MCF 10A (cell line): ENCODE results near the gene DCPS. TPM values are rescaled to one million over a fixed set of nuclear protein-coding genes. Genes with fewer than 3 reads are reported as not detected.
"Not testable (repeated sequence)": the region's sequence is repeated elsewhere in the genome, so short reads cannot be mapped to it uniquely, and the experiment has no call there.

Source experiments
- BruUV-seq: library from RNA; stranded (reverse); fragments of 400-500 nt; replicated peaks from 2 replicates; lab custom pipeline; 2021; lab: Mats Ljungman, UMichigan
- CTCF ChIA-PET: fragments of 300-600 bp; sonication (Branson Sonifier 250); formaldehyde crosslinking; extraction: SDS; loops from one replicate; lab custom pipeline; 2021; ENCODE audit warnings: antibody characterized with exemption, inconsistent platforms; lab: Yijun Ruan, JAX
- POLR2A ChIA-PET: fragments of 300-600, 350-650 bp; sonication (Branson Sonifier 250); formaldehyde crosslinking; extraction: SDS; loops from one replicate; lab custom pipeline; 2020; ENCODE audit warnings: antibody characterized with exemption, inconsistent platforms; lab: Yijun Ruan, JAX
- DNase-seq: peaks from one replicate; pipeline ENCODE4 v3.0.0-alpha.2; 2018; ENCODE audit not compliant: unreplicated experiment
- H3K27ac Mint-ChIP-seq: one replicate; pipeline ENCODE4 v1.8.0; 2022; ENCODE audit warnings: mild to moderate bottlenecking, low read depth, mixed read lengths; ENCODE audit not compliant: unreplicated experiment
- H3K27me3 Mint-ChIP-seq: one replicate; pipeline ENCODE4 v1.8.0; 2022; ENCODE audit warnings: mixed read lengths; ENCODE audit not compliant: insufficient read depth, unreplicated experiment
- H3K36me3 Mint-ChIP-seq: one replicate; pipeline ENCODE4 v1.8.0; 2022; ENCODE audit warnings: mild to moderate bottlenecking, moderate library complexity, mixed read lengths; ENCODE audit not compliant: insufficient read depth, unreplicated experiment
- H3K4me1 Mint-ChIP-seq: one replicate; pipeline ENCODE4 v1.8.0; 2022; ENCODE audit warnings: mixed read lengths; ENCODE audit not compliant: insufficient read depth, unreplicated experiment
- H3K4me3 Mint-ChIP-seq: one replicate; pipeline ENCODE4 v1.8.0; 2022; ENCODE audit warnings: mild to moderate bottlenecking, moderate library complexity, mixed read lengths; ENCODE audit not compliant: unreplicated experiment
- H3K9me3 Mint-ChIP-seq: one replicate; pipeline ENCODE4 v1.8.0; 2022; ENCODE audit warnings: mixed read lengths; ENCODE audit not compliant: unreplicated experiment
- intact Hi-C: fragments of 100-400 bp; cut with micrococcal nuclease; formaldehyde crosslinking; loops from 2 replicates; pipeline ENCODE4 v1.14.1; 2022
- total RNA-seq: library from RNA; stranded (reverse); gene quantifications from 2 replicates; pipeline ENCODE4 v1.2.3, GENCODE V29; 2022
- TF ChIP-seq, protein P1 (sequence below): fragments of 200-600 bp; IDR thresholded peaks from one replicate; pipeline ENCODE4 v1.8.0; 2022; ENCODE audit warnings: antibody characterized with exemption, mild to moderate bottlenecking; ENCODE audit not compliant: unreplicated experiment

DCPS gene
- total RNA-seq, 1 experiment from 2014 or later: 33.7 TPM

DNA sequence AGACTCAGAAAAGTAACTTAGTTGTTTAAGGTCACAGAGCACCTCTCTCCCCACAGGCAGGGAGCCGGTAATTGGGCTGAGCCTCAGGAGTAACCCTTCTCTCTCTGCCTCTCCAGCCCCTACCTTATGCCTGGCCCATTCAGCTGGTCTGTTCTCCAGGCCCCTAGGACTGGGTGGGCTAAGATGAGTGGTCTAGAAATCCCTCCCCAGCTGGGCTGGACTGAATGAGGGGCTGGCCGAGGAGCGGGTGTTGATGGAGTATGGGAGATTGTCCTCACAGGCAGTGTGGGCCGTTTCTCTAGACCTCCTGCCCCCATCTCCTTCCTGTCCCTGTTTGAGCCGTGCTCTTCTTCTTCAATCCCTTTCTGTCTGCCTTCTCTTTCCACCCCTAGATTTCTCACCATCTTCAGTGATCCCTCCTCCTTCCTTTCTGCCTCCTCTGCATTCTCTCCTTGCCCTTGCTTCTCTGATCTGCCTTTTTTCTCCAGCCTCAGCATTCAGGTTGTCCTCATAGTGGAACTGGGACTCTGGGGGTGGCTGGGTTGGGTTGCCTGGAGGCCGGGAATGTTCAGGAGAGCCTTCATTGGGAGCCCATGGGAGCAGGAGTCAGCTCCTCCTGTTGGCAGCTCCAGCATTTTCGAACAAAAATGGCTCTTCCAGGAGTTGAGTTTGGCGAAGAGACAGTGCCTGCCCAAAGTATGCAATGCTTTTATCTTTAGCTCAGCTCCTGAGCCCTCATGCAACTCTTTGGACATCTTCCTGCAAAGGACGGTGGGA lies 59.2 kb downstream of the DCPS start:
- no peaks in the 10 kb centered on the region for H3K9me3 Mint-ChIP-seq
- POLR2A ChIA-PET: no interaction called here
- H3K4me1 Mint-ChIP-seq: peaks cover 20% of the 10 kb centered on the region
- no peaks in the 10 kb centered on the region for H3K27me3 Mint-ChIP-seq
- no peak overlapping the region for H3K4me3 Mint-ChIP-seq
- TF ChIP-seq, protein P1, sequence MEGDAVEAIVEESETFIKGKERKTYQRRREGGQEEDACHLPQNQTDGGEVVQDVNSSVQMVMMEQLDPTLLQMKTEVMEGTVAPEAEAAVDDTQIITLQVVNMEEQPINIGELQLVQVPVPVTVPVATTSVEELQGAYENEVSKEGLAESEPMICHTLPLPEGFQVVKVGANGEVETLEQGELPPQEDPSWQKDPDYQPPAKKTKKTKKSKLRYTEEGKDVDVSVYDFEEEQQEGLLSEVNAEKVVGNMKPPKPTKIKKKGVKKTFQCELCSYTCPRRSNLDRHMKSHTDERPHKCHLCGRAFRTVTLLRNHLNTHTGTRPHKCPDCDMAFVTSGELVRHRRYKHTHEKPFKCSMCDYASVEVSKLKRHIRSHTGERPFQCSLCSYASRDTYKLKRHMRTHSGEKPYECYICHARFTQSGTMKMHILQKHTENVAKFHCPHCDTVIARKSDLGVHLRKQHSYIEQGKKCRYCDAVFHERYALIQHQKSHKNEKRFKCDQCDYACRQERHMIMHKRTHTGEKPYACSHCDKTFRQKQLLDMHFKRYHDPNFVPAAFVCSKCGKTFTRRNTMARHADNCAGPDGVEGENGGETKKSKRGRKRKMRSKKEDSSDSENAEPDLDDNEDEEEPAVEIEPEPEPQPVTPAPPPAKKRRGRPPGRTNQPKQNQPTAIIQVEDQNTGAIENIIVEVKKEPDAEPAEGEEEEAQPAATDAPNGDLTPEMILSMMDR: no peak
- intact Hi-C loops: no loop called here
- no peak for DNase-seq
- peak overlapping the region; percentile 30 for H3K27ac Mint-ChIP-seq
- no peaks in the 10 kb centered on the region for H3K36me3 Mint-ChIP-seq
- BruUV-seq: no TSS peak
- CTCF ChIA-PET: interaction anchor here (0.6 kb wide), 1 partner anchor 127 kb away, joined by 4 read pairs; no protein-coding TSS in a partner anchor

DNA sequence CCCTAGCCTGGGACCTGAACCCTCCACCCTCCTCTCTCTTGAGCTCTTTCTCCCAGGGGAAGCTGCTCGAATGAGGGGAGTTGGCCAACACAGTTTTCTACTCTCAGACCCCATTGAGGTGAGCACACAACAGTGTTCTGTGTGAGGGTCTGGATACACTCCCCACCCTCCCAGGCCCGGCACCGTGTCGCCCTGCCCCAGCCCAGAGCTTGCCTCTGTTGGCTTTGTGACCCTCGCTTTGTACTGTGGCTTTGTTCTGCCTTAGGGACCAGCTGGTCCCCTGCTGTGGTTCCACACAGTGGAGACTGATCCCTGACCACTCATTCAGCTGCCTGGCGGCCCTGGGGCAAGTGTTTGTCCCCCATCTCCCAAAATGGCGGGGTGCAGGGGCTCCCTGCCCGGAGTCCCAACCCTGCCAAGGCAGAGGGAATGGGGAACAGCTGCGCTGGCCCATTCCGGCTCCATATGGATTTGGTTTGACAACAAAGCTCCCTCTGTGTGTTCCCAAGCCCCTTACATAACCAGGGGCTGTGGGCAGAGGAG lies 59.9 kb downstream of the DCPS start:
- DNase-seq: no peak
- Mint-ChIP-seq H3K27me3 (no peaks in the 10 kb centered on the region), H3K36me3 (no peaks in the 10 kb centered on the region), H3K27ac (no peak overlapping the region), H3K4me3 (no peak overlapping the region), H3K9me3 (no peaks in the 10 kb centered on the region), H3K4me1 (peaks cover 20% of the 10 kb centered on the region)
- TF ChIP-seq, protein P1: no peak
- no TSS peak for BruUV-seq
- CTCF ChIA-PET: interaction anchor here (0.6 kb wide), 1 partner anchor 128 kb away, joined by 4 read pairs; no protein-coding TSS in a partner anchor
- intact Hi-C loops: no loop called here
- POLR2A ChIA-PET: no interaction called here

DNA sequence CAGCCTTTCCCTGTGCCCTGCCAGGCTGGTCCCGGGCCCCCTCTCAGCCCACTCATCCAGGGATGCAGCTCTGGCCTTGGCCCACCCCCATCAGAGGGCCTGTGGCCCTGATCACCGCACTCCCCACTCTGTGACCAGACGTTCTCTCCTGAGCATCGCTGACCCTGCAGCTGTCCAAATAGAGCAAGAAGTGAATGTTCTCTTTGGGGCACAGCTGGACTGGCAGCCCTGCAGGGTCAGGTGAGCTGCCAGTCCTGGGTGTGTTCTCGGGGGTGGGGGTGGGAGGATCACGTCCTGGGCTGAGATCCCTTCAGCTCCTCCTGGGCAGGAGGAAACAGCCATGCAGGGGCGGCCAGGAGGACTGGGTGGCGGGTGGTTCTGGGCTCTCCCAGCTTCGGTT lies 60.9 kb downstream of the DCPS start:
- DNase-seq, POLR2A ChIA-PET, H3K9me3 Mint-ChIP-seq, H3K4me3 Mint-ChIP-seq, BruUV-seq, H3K27ac Mint-ChIP-seq, CTCF ChIA-PET, intact Hi-C loops, H3K27me3 Mint-ChIP-seq, H3K36me3 Mint-ChIP-seq: not testable (repeated sequence)
- peaks cover 19% of the 10 kb centered on the region for H3K4me1 Mint-ChIP-seq

DNA sequence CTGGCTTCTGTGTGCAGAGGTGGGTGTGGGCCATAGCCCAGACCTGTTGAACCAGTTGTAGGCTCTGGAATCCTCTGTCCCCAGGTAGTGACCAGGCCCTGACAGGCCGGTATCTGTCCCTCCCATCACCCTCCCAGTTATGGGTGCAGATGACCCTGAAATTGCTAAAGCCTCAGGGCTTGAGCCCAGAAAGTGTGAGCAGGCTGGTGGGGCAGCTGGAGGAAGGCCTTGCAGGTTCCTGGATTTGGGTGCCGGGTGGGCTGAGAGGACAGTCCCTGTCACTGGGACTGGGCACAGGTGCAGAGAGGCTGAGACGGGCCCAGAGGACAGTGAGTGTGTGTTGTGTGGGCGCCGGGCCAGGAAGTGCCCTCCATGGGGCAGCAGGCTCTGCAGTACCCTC lies 61.6 kb downstream of the DCPS start:
- H3K4me1 Mint-ChIP-seq: peaks cover 14% of the 10 kb centered on the region
- H3K4me3 Mint-ChIP-seq, BruUV-seq, H3K27me3 Mint-ChIP-seq, intact Hi-C loops, H3K36me3 Mint-ChIP-seq, CTCF ChIA-PET, H3K27ac Mint-ChIP-seq, H3K9me3 Mint-ChIP-seq, DNase-seq, POLR2A ChIA-PET: not testable (repeated sequence)
